ENCODE data around the gene ITGA11. TPM values are rescaled to one million over a fixed set of nuclear protein-coding genes. Genes with fewer than 3 reads are reported as not detected.
"Not testable (repeated sequence)": the region's sequence is repeated elsewhere in the genome, so short reads cannot be mapped to it uniquely, and the experiment has no call there.

ITGA11 gene
- total and polyA plus RNA-seq, 2 donors, result 0.21 to 0.47 TPM

DNA sequence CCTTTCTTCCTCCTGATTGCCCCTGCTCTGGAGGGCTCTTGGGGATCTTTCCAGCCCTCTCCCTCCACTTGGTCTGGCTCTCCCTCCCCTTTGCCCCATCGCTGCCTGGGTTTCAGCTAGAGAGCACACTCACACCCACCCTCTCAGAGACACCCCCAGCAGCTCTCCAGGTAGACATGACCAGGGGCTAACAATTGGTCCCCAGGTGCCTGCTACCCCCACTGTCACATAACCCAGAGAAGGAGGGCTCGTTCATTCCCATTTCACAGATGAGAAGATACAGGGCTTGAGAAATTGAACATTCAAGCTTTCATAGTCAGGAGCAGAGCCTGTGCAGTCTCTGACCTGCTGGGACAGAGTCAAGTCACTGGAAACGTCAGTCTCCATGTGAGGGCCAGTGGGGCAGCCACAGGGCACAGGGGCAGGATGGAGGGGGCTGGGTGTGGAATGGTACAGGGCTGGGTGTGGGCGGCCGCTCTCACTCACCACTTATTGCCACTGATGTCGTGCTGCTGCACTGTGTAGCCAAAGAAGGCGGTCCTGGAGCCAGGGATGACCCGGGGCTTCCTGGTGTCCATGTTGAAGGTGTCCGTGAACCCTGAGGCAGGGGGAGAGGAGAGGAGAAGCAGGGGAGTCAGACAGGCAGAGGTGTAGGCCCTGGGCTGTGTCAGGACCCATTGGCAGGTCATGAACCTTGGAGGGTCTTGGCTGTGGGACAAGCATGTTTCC, 29.4 kb downstream of the ITGA11 start:
- Histone ChIP-seq H3K4me3 (ENCODE audit: low read length in 2 of 2) (no peak overlapping the region), H3K27me3 (ENCODE audit: control insufficient read depth in 2 of 2, insufficient read depth in 1 of 2, low read length in 1 of 2) (no peaks in the 10 kb centered on the region), H3K36me3 (ENCODE audit: control insufficient read depth in 2 of 2, insufficient read depth in 2 of 2, low read length in 1 of 2) (no peaks in the 10 kb centered on the region), H3K27ac (ENCODE audit: low read depth in 1 of 2, low read length in 1 of 2) (no peak overlapping the region), H3K9me3 (ENCODE audit: control insufficient read depth in 2 of 2, insufficient read depth in 1 of 2, low read length in 1 of 2) (peaks cover 0 to 3% of the 10 kb centered on the region in 2 donors), H3K4me1 (ENCODE audit: control insufficient read depth in 2 of 2, insufficient read depth in 2 of 2, low read length in 2 of 2) (no peaks in the 10 kb centered on the region)
- DNase-seq (ENCODE audit: low read depth in 6 of 9, low spot score in 9 of 9), result no peak
- WGBS, result 97% methylated on average over 9 of the region's 9 CpGs

DNA sequence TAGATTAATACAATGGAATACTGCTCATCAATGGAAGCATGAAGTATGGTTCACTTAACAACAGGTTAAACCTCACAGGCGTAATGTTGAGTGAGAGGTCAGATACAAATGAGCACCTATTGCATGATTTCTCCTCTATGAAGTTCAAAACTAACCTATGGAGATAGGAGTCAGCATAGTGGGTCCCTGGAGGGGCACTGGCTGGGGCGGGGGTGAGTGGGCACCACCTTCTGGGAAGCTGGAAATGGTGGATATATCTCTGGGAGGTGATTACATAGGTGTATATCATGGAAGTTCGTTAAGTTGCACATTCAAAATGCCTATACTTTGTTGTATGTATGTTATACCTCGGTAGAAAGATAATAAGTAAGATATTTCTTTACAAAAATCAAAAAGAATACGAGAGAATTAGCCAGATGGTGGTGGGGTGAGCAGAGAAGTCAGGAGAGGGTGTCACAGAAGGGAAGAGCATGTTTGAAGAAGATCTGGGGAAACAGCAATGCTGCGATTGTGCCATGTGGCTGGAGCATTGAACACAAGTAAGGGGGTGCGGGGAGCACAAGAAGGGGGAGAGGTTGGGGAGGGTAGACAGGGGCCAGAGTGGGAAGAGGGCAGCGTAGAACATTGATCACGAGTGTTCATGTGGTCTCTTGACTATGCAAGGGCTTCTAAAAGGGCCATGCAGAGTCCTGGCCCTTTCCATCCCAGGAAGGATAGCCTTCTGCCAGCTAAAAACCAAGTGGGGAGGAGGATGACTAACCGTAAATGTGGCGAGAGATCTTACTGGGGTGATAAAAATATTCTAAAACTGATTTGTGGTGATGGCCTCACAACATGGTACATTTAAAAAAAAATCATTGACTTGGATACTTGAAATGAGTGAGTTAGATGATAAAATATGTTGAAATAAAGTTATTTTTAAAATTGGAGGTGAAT, 30.2 kb downstream of the ITGA11 start:
- Histone ChIP-seq H3K4me1 (ENCODE audit: control insufficient read depth in 2 of 2, insufficient read depth in 2 of 2, low read length in 2 of 2) (no peaks in the 10 kb centered on the region), H3K36me3 (ENCODE audit: control insufficient read depth in 2 of 2, insufficient read depth in 2 of 2, low read length in 1 of 2) (no peaks in the 10 kb centered on the region), H3K9me3 (ENCODE audit: control insufficient read depth in 2 of 2, insufficient read depth in 1 of 2, low read length in 1 of 2) (peaks cover 0 to 3% of the 10 kb centered on the region in 2 donors), H3K27me3 (ENCODE audit: control insufficient read depth in 2 of 2, insufficient read depth in 1 of 2, low read length in 1 of 2) (no peaks in the 10 kb centered on the region), H3K4me3 (ENCODE audit: low read length in 2 of 2) (no peak overlapping the region), H3K27ac (ENCODE audit: low read depth in 1 of 2, low read length in 1 of 2) (no peak overlapping the region)
- WGBS, result 96% methylated on average over 11 of the region's 11 CpGs
- DNase-seq (ENCODE audit: low read depth in 6 of 9, low spot score in 9 of 9), result peak in 1 of 9 donors; percentile 20

DNA sequence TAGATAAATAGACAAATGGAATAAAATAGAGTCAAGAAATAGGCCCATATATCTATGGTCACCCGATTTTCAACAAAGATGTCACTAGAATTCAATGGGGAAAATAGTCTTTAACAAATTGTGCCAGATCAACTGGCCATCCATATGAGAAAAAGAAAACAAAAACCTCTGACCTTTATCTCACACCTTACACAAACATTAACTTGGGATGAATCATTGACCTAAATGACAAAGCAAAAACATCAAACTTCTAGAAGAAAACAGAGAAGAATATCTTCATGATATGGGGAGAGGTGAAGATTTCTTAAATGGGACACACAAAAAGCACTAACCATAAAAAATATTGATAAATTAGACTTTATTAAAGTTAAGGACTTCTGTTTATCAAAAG, 31.9 kb downstream of the ITGA11 start:
- no peaks in the 10 kb centered on the region for H3K4me1 ChIP-seq (ENCODE audit: control insufficient read depth in 2 of 2, insufficient read depth in 2 of 2, low read length in 2 of 2)

DNA sequence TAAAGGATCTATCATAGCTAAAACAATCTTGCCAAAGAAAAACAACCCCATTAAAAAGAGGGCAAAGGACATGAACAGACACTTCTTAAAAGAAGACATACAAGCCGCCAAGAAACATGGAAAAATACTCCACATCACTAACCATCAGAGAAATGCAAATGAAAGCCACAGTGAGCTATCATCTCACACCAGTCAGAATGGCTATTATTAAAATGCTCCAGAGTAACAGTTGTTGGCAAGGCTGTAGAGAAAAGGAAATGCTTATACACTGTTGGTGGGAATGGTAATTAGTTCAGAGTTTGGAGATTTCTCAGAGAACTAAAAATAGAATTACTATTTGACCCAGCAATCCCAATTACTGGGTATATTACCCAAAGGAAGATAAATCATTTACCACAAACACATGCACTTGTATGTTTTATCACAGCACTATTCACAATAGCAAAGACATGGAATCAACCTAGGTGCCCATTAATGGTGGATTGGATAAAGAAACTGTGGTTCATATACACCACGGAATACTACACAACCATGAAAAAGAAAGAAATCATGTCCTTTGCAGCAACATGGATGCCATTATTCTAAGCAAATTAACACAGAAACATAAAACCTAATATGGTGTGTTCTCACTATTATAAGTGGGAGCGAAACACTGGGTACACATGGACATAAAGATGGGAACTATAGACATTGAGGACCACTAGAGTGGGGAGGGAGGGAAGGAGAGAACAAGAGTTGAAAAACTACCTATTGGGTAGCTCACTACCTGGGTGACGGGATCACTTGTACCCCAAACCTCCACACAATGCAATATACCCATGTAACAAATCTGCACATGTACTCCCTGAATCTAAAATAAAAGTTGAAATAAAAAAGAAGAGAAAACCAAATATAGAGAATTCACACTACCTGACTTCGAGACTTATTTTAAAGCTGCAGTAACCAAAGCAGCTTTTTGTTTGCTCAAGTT, 32.6 kb downstream of the ITGA11 start:
- WGBS, result 96% methylated on average over 5 of the region's 5 CpGs
- H3K27me3 ChIP-seq (ENCODE audit: control insufficient read depth in 2 of 2, insufficient read depth in 1 of 2, low read length in 1 of 2), result no peaks in the 10 kb centered on the region
- no peaks in the 10 kb centered on the region for H3K36me3 ChIP-seq (ENCODE audit: control insufficient read depth in 2 of 2, insufficient read depth in 2 of 2, low read length in 1 of 2)
- H3K4me3 ChIP-seq (ENCODE audit: low read length in 2 of 2), result no peak overlapping the region
- no peaks in the 10 kb centered on the region for H3K4me1 ChIP-seq (ENCODE audit: control insufficient read depth in 2 of 2, insufficient read depth in 2 of 2, low read length in 2 of 2)
- peaks cover 0 to 3% of the 10 kb centered on the region in 2 donors for H3K9me3 ChIP-seq (ENCODE audit: control insufficient read depth in 2 of 2, insufficient read depth in 1 of 2, low read length in 1 of 2)
- H3K27ac ChIP-seq (ENCODE audit: low read depth in 1 of 2, low read length in 1 of 2), result no peak overlapping the region
- DNase-seq (ENCODE audit: low read depth in 6 of 9, low spot score in 9 of 9), result peak in 1 of 9 donors; percentile 37

More for the DNA sequence above, 31.9 kb downstream of the ITGA11 start:
- H3K9me3 ChIP-seq (ENCODE audit: control insufficient read depth in 2 of 2, insufficient read depth in 1 of 2, low read length in 1 of 2), result peaks cover 0 to 3% of the 10 kb centered on the region in 2 donors
- no peaks in the 10 kb centered on the region for H3K27me3 ChIP-seq (ENCODE audit: control insufficient read depth in 2 of 2, insufficient read depth in 1 of 2, low read length in 1 of 2)
- WGBS, result 94% methylated on average over 1 of the region's 1 CpG
- no peak for DNase-seq (ENCODE audit: low read depth in 6 of 9, low spot score in 9 of 9)
- no peak overlapping the region for H3K4me3 ChIP-seq (ENCODE audit: low read length in 2 of 2)
- no peak overlapping the region for H3K27ac ChIP-seq (ENCODE audit: low read depth in 1 of 2, low read length in 1 of 2)
- H3K36me3 ChIP-seq (ENCODE audit: control insufficient read depth in 2 of 2, insufficient read depth in 2 of 2, low read length in 1 of 2), result no peaks in the 10 kb centered on the region

DNA sequence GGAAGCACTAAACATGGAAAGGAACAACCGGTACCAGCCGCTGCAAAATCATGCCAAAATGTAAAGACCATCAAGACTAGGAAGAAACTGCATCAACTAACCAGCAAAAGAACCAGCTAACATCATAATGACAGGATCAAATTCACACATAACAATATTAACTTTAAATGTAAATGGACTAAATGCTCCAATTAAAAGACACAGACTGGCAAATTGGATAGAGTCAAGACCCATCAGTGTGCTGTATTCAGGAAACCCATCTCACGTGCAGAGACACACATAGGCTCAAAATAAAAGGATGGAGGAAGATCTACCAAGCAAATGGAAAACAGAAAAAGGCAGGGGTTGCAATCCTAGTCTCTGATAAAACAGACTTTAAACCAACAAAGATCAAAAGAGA, 34.0 kb downstream of the ITGA11 start:
- not testable (repeated sequence) for DNase-seq (ENCODE audit: low read depth in 6 of 9, low spot score in 9 of 9); H3K4me3 ChIP-seq (ENCODE audit: low read length in 2 of 2); H3K27ac ChIP-seq (ENCODE audit: low read depth in 1 of 2, low read length in 1 of 2); H3K27me3 ChIP-seq (ENCODE audit: control insufficient read depth in 2 of 2, insufficient read depth in 1 of 2, low read length in 1 of 2); H3K9me3 ChIP-seq (ENCODE audit: control insufficient read depth in 2 of 2, insufficient read depth in 1 of 2, low read length in 1 of 2); H3K36me3 ChIP-seq (ENCODE audit: control insufficient read depth in 2 of 2, insufficient read depth in 2 of 2, low read length in 1 of 2); H3K4me1 ChIP-seq (ENCODE audit: control insufficient read depth in 2 of 2, insufficient read depth in 2 of 2, low read length in 2 of 2)
- WGBS, result 100% methylated on average over 2 of the region's 3 CpGs

DNA sequence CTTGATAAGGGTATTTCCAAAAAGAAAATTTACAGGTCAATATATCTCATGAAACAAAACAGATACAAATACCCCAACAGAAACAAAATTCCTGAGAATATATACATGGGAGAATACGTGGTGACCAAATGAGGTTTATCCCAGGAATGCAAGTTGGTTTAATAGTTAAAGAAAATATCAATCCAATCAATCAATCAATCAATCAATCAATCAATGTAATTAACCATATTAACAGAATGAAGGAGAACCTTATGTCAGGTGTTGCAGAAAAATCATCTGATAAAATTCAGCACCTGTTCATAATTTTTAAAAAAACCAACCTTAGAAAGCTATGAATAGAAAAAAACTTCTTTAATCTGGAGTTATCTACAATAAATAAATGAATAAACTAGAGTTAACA, 35.9 kb downstream of the ITGA11 start:
- Histone ChIP-seq H3K27ac (ENCODE audit: low read depth in 1 of 2, low read length in 1 of 2) (no peak overlapping the region), H3K36me3 (ENCODE audit: control insufficient read depth in 2 of 2, insufficient read depth in 2 of 2, low read length in 1 of 2) (no peaks in the 10 kb centered on the region), H3K4me1 (ENCODE audit: control insufficient read depth in 2 of 2, insufficient read depth in 2 of 2, low read length in 2 of 2) (no peaks in the 10 kb centered on the region), H3K27me3 (ENCODE audit: control insufficient read depth in 2 of 2, insufficient read depth in 1 of 2, low read length in 1 of 2) (no peaks in the 10 kb centered on the region), H3K9me3 (ENCODE audit: control insufficient read depth in 2 of 2, insufficient read depth in 1 of 2, low read length in 1 of 2) (no peaks in the 10 kb centered on the region), H3K4me3 (ENCODE audit: low read length in 2 of 2) (no peak overlapping the region)
- no peak for DNase-seq (ENCODE audit: low read depth in 6 of 9, low spot score in 9 of 9)
- WGBS, result 90% methylated on average over 1 of the region's 1 CpG

DNA sequence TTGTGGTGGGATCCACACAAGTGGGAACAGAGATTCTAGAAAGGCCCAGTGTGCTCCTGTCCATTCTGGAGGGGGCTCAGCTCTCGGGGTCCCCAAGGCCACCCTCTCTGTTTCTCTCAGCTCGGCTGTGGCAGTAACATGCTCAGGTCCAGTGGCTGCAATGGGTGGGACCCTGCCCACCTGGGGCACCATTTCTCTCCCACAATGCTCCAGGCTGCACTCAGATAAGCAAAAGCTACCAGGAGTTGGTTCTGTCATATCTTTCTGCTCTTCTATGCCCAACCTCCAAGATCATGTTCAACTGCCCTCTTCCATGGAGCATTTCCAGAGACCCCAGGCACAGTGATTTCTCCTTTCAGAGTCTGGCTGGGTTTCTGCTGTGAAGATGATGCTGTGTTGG, 40.8 kb downstream of the ITGA11 start:
- WGBS, result 96% methylated on average over 2 of the region's 2 CpGs
- Histone ChIP-seq H3K27me3 (ENCODE audit: control insufficient read depth in 2 of 2, insufficient read depth in 1 of 2, low read length in 1 of 2) (peaks cover 0 to 3% of the 10 kb centered on the region in 2 donors), H3K4me1 (ENCODE audit: control insufficient read depth in 2 of 2, insufficient read depth in 2 of 2, low read length in 2 of 2) (peaks cover 0 to 7% of the 10 kb centered on the region in 2 donors), H3K9me3 (ENCODE audit: control insufficient read depth in 2 of 2, insufficient read depth in 1 of 2, low read length in 1 of 2) (no peaks in the 10 kb centered on the region), H3K36me3 (ENCODE audit: control insufficient read depth in 2 of 2, insufficient read depth in 2 of 2, low read length in 1 of 2) (no peaks in the 10 kb centered on the region), H3K4me3 (ENCODE audit: low read length in 2 of 2) (no peak overlapping the region), H3K27ac (ENCODE audit: low read depth in 1 of 2, low read length in 1 of 2) (no peak overlapping the region)
- no peak for DNase-seq (ENCODE audit: low read depth in 6 of 9, low spot score in 9 of 9)

DNA sequence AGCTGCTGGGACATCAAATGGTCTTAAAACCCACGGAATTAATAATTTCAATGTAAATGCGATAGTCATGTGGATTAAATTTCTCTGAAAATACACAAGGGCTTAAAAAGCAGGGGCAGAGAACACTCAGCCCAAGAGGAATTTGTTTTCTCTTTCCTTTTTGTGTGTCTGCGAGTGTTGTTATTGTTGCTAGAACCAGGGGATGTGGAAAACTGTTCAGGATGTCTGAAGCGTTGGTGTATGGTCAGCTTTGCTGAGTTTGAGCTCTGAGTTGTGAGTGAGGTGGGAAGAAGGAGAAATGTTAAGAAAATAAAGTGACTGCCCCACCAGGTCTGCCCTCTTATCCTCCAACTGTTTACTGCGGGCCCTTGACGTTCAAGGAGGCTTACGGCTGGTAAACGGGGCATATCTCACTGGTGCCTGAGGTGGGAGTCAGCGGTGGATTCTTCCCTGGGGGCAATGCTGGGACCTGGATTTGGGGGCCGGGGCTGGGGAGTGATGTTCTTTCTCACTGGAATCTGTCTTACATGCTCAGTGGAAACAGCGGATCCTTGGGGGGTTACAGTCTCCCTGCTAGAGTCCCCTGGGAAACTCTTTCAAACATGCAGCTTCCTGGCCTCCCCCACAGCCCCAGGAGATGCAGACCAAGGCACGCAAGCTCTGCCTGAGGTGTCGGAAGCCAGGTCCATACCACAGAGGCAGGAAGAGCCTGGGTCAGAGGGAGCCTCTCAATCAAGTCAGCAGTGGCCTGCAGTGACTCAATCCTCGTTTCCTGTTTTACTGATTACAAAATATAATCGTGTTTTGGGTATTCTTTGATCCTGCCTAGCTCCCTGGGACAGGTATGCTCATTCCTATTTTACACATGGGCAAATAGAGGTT, 41.8 kb downstream of the ITGA11 start:
- Histone ChIP-seq H3K4me1 (ENCODE audit: control insufficient read depth in 2 of 2, insufficient read depth in 2 of 2, low read length in 2 of 2) (peaks cover 0 to 7% of the 10 kb centered on the region in 2 donors), H3K4me3 (ENCODE audit: low read length in 2 of 2) (no peak overlapping the region), H3K9me3 (ENCODE audit: control insufficient read depth in 2 of 2, insufficient read depth in 1 of 2, low read length in 1 of 2) (no peaks in the 10 kb centered on the region), H3K36me3 (ENCODE audit: control insufficient read depth in 2 of 2, insufficient read depth in 2 of 2, low read length in 1 of 2) (no peaks in the 10 kb centered on the region), H3K27ac (ENCODE audit: low read depth in 1 of 2, low read length in 1 of 2) (no peak overlapping the region), H3K27me3 (ENCODE audit: control insufficient read depth in 2 of 2, insufficient read depth in 1 of 2, low read length in 1 of 2) (peaks cover 0 to 3% of the 10 kb centered on the region in 2 donors)
- 83% methylated on average over 15 of the region's 15 CpGs for WGBS
- DNase-seq (ENCODE audit: low read depth in 6 of 9, low spot score in 9 of 9), result no peak

Measured in thymus (tissue), 11 donors.